ENCODE results near the gene GABARAPL1.

Gene GABARAPL1

GRCh38 chr12:10212739-10213131 is at the start of gene GABARAPL1:
Gene GABARAPL1 (plus strand): TSS chr12:10212877. CDS start chr12:10213130, 253 bp downstream.
- H3K9ac ChIP-seq = peak within 1 kb of the TSS; percentile 67
- H3K4me1 ChIP-seq (ENCODE audit: low read depth, poor library complexity, severe bottlenecking) = peaks cover 19% of the 10 kb centered on the region
- H4K20me1 ChIP-seq (ENCODE audit: insufficient read depth) = no peaks in the 10 kb centered on the region
- peak within 1 kb of the TSS; percentile 82 for H2AFZ ChIP-seq (ENCODE audit: low read depth)
- H3K27me3 ChIP-seq (ENCODE audit: insufficient read depth, low read depth) = no peaks in the 10 kb centered on the region
- H3K79me2 ChIP-seq (ENCODE audit: insufficient read depth, low read depth) = no peaks in the 10 kb centered on the region
- peak within 1 kb of the TSS; percentile 65 for H3K4me2 ChIP-seq
- H3K4me3 ChIP-seq (IDR thresholded peaks at IDR 0.05; ENCODE audit: insufficient read depth, low read depth, low read length) = no peak within 1 kb of the TSS
- peak within 1 kb of the TSS; percentile 71 for H3K27ac ChIP-seq
- H3K36me3 ChIP-seq (ENCODE audit: insufficient read depth) = no peaks in the 10 kb centered on the region
- no peak for TF ChIP-seq CTCF (conservative IDR thresholded peaks at IDR 0.05; ENCODE audit: low read depth, low read length)

DNA sequence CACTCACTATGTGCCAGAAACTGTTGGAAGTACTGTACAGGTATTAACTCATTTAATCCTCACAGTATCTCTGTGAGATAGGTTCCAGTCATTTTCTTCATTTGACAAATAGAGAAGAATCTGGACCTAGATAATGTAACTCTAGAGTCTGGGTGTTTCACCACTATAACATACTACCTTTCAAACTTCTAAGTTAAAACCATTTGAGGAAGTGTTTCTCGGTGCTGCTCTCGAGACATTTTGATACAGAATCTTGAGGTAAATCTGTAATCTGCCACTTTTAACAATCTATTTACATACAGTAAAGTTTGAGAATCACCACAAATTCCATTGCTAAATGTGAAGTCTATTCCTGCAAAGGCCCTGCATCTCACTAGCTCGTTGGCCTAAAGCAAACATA is 49.6 kb upstream of the GABARAPL1 start:
- TF ChIP-seq CTCF (conservative IDR thresholded peaks at IDR 0.05; ENCODE audit: low read depth, low read length) = no peak

DNA sequence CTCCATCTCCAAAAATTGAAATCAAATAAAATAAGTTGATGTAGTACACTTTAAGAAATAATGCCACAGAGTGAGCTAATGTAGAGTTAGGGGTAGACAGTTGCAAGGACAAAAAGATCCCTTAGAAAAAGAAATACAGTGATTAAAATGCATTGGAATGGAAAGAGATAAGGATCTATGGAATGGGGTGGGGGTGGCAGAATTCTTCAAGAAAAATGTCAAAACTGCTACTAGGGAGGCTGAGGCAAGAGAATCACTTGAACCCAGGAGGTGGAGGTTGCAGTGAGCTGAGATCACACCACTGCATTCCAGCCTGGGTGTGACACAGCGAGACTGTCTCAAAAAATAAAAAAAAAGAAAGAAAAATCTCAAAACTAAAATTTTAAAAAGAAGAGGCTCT is 47.3 kb upstream of the GABARAPL1 start:
- Histone ChIP-seq H3K4me2 (no peak overlapping the region), H3K9ac (no peak overlapping the region), H3K27ac (no peak overlapping the region), H3K27me3 (ENCODE audit: insufficient read depth, low read depth) (no peaks in the 10 kb centered on the region), H3K36me3 (ENCODE audit: insufficient read depth) (no peaks in the 10 kb centered on the region), H2AFZ (ENCODE audit: low read depth) (no peak overlapping the region), H3K4me1 (ENCODE audit: low read depth, poor library complexity, severe bottlenecking) (no peaks in the 10 kb centered on the region), H4K20me1 (ENCODE audit: insufficient read depth) (no peaks in the 10 kb centered on the region), H3K4me3 (IDR thresholded peaks at IDR 0.05; ENCODE audit: insufficient read depth, low read depth, low read length) (no peak overlapping the region), H3K79me2 (ENCODE audit: insufficient read depth, low read depth) (no peaks in the 10 kb centered on the region)
- no peak for TF ChIP-seq CTCF (conservative IDR thresholded peaks at IDR 0.05; ENCODE audit: low read depth, low read length)

More for the DNA sequence above, 49.6 kb upstream of the GABARAPL1 start:
- Histone ChIP-seq H2AFZ (ENCODE audit: low read depth) (no peak overlapping the region), H3K4me1 (ENCODE audit: low read depth, poor library complexity, severe bottlenecking) (no peaks in the 10 kb centered on the region), H3K79me2 (ENCODE audit: insufficient read depth, low read depth) (no peaks in the 10 kb centered on the region), H4K20me1 (ENCODE audit: insufficient read depth) (no peaks in the 10 kb centered on the region), H3K4me3 (IDR thresholded peaks at IDR 0.05; ENCODE audit: insufficient read depth, low read depth, low read length) (no peak overlapping the region), H3K27me3 (ENCODE audit: insufficient read depth, low read depth) (no peaks in the 10 kb centered on the region), H3K9ac (no peak overlapping the region), H3K27ac (no peak overlapping the region), H3K36me3 (ENCODE audit: insufficient read depth) (no peaks in the 10 kb centered on the region), H3K4me2 (no peak overlapping the region)

DNA sequence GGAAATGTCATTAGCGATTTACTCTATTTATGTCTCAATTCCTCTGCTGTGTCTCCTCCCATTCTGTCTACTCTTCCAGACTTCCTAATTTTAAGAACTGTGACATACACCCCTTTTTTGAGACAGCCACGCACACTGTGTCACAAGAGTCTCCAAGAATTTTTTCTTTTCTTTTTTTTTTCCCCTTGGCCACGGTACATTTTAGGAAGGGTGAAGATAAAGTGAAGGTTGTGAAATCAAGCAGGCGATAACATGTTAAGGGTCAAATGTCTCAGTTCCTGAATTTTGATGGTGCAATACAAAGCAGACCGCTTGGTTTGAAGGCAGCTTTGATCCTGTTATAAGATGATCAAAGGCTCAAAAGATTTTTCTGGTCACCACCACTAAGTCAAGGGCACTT is 45.1 kb upstream of the GABARAPL1 start:
- Histone ChIP-seq H3K36me3 (ENCODE audit: insufficient read depth) (no peaks in the 10 kb centered on the region), H3K27me3 (ENCODE audit: insufficient read depth, low read depth) (no peaks in the 10 kb centered on the region), H3K4me3 (IDR thresholded peaks at IDR 0.05; ENCODE audit: insufficient read depth, low read depth, low read length) (no peak overlapping the region), H3K79me2 (ENCODE audit: insufficient read depth, low read depth) (no peaks in the 10 kb centered on the region), H4K20me1 (ENCODE audit: insufficient read depth) (no peaks in the 10 kb centered on the region), H3K4me1 (ENCODE audit: low read depth, poor library complexity, severe bottlenecking) (no peaks in the 10 kb centered on the region), H3K9ac (no peak overlapping the region), H2AFZ (ENCODE audit: low read depth) (no peak overlapping the region), H3K4me2 (no peak overlapping the region), H3K27ac (no peak overlapping the region)
- TF ChIP-seq CTCF (conservative IDR thresholded peaks at IDR 0.05; ENCODE audit: low read depth, low read length) = no peak

Measured in KMS-11 (cell line).